DOHH2 (cell line): ENCODE results near the gene KRT2.

Experiments used
- H3F3A ChIP-seq: fragments of 200-600 bp; sonication (generic), shearing (Covaris generic); 2 replicates; pipeline ENCODE4 v1.6.0; 2016; ENCODE audit warnings: antibody characterized with exemption, mild to moderate bottlenecking; ENCODE audit not compliant: control insufficient read depth, insufficient read depth
- H3K27ac ChIP-seq: fragments of 200-600 bp; sonication (generic); 2 replicates; pipeline ENCODE4 v1.5.1; 2014; ENCODE audit warnings: low read depth, mild to moderate bottlenecking, low read length, moderate library complexity
- H3K27me3 ChIP-seq: fragments of 200-600 bp; sonication (generic); 2 replicates; pipeline ENCODE4 v1.6.1; 2014; ENCODE audit warnings: mild to moderate bottlenecking, low read length, mixed read lengths; ENCODE audit not compliant: control insufficient read depth
- H3K36me3 ChIP-seq: fragments of 200-600 bp; sonication (generic); 2 replicates; pipeline ENCODE4 v1.6.1; 2014; ENCODE audit warnings: mild to moderate bottlenecking, low read length, moderate library complexity, mixed read lengths; ENCODE audit not compliant: control insufficient read depth
- H3K4me1 ChIP-seq: fragments of 200-600 bp; sonication (generic); 2 replicates; pipeline ENCODE4 v1.6.1; 2014; ENCODE audit warnings: mild to moderate bottlenecking, low read length, mixed read lengths; ENCODE audit not compliant: control insufficient read depth
- H3K4me2 ChIP-seq: fragments of 200-600 bp; sonication (generic); 2 replicates; pipeline ENCODE4 v1.6.0; 2014; ENCODE audit warnings: mild to moderate bottlenecking, low read length, moderate library complexity
- H3K4me3 ChIP-seq: fragments of 200-600 bp; sonication (generic); 2 replicates; pipeline ENCODE4 v1.5.1; 2014; ENCODE audit warnings: mild to moderate bottlenecking, low read length, mixed read lengths
- H3K79me2 ChIP-seq: fragments of 200-600 bp; sonication (generic); 2 replicates; pipeline ENCODE4 v1.6.1; 2014; ENCODE audit warnings: mild to moderate bottlenecking, low read length, mixed read lengths; ENCODE audit not compliant: control insufficient read depth
- H3K9me2 ChIP-seq: fragments of 200-600 bp; sonication (generic); replicated peaks from 2 replicates; pipeline ENCODE4 v1.6.1; 2014; ENCODE audit warnings: mild to moderate bottlenecking, low read length, mixed read lengths; ENCODE audit not compliant: control insufficient read depth
- H3K9me3 ChIP-seq: fragments of 200-600 bp; sonication (generic); 2 replicates; pipeline ENCODE4 v1.6.1; 2014; ENCODE audit warnings: antibody characterized with exemption, low read length, mixed read lengths; ENCODE audit not compliant: control insufficient read depth, insufficient read depth
- H4K20me1 ChIP-seq: fragments of 200-600 bp; sonication (generic); 2 replicates; pipeline ENCODE4 v1.6.0; 2014; ENCODE audit warnings: low read depth, mild to moderate bottlenecking, antibody characterized with exemption, low read length, moderate library complexity; ENCODE audit not compliant: control insufficient read depth, insufficient read depth
- EZH2phosphoT487 ChIP-seq: fragments of 200-600 bp; sonication (generic); IDR thresholded peaks from 2 replicates; pipeline ENCODE4 v1.6.1; 2017; ENCODE audit warnings: borderline replicate concordance, mild to moderate bottlenecking, antibody characterized with exemption, low read length, moderate library complexity, mixed read lengths
- TF ChIP-seq, protein P1 (sequence below): fragments of 200-600 bp; sonication (generic); IDR thresholded peaks from one replicate; pipeline ENCODE4 v1.5.1; 2014; ENCODE audit warnings: antibody characterized with exemption, mild to moderate bottlenecking, low read depth, low read length; ENCODE audit not compliant: poor library complexity, severe bottlenecking

KRT2 gene

GRCh38 chr12:52637299-52637698 is 14.7 kb downstream of the KRT2 start:
- H3K4me1 ChIP-seq, result no peaks in the 10 kb centered on the region
- H3K4me2 ChIP-seq, result no peak overlapping the region
- H3K79me2 ChIP-seq, result no peaks in the 10 kb centered on the region
- no peaks in the 10 kb centered on the region for H3K9me3 ChIP-seq
- TF ChIP-seq EZH2phosphoT487, result no peak
- TF ChIP-seq, protein P1, sequence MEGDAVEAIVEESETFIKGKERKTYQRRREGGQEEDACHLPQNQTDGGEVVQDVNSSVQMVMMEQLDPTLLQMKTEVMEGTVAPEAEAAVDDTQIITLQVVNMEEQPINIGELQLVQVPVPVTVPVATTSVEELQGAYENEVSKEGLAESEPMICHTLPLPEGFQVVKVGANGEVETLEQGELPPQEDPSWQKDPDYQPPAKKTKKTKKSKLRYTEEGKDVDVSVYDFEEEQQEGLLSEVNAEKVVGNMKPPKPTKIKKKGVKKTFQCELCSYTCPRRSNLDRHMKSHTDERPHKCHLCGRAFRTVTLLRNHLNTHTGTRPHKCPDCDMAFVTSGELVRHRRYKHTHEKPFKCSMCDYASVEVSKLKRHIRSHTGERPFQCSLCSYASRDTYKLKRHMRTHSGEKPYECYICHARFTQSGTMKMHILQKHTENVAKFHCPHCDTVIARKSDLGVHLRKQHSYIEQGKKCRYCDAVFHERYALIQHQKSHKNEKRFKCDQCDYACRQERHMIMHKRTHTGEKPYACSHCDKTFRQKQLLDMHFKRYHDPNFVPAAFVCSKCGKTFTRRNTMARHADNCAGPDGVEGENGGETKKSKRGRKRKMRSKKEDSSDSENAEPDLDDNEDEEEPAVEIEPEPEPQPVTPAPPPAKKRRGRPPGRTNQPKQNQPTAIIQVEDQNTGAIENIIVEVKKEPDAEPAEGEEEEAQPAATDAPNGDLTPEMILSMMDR, result no peak
- peaks cover 16% of the 10 kb centered on the region for H3K27me3 ChIP-seq
- H4K20me1 ChIP-seq, result no peaks in the 10 kb centered on the region
- no peak overlapping the region for H3K27ac ChIP-seq
- H3F3A ChIP-seq, result no peaks in the 10 kb centered on the region
- H3K36me3 ChIP-seq, result no peaks in the 10 kb centered on the region
- no peak overlapping the region for H3K4me3 ChIP-seq
- no peaks in the 10 kb centered on the region for H3K9me2 ChIP-seq

GRCh38 chr12:52636592-52637258 is 15.3 kb downstream of the KRT2 start:
- TF ChIP-seq EZH2phosphoT487, result no peak
- TF ChIP-seq, protein P1, result no peak
- H3K79me2 ChIP-seq, result no peaks in the 10 kb centered on the region
- no peaks in the 10 kb centered on the region for H3F3A ChIP-seq

DNA sequence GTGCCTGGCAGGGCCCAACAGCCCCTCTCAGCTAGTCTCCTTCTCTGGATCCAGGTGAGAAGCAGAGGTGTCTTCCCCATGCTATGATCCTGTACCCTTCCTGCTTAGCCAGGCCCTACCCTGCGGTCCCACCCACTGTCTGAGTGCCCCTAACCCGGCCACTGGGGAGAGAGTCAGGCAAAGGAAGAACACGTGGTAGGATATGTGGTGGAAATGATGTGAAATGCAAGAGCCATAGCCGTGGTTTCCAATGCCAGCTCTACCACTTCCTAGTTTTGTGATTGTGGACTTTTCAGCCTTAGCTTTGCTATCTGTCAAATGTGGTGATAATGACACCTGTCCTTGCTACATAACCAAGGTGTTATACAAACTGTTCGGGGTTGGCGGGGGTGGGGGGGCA is 15.8 kb downstream of the KRT2 start:
- Histone ChIP-seq H3K4me2 (no peak overlapping the region), H3K9me3 (no peaks in the 10 kb centered on the region), H3K9me2 (no peaks in the 10 kb centered on the region), H4K20me1 (no peaks in the 10 kb centered on the region), H3K27ac (no peak overlapping the region), H3K4me3 (no peak overlapping the region), H3K27me3 (peaks cover 9% of the 10 kb centered on the region), H3F3A (no peaks in the 10 kb centered on the region), H3K79me2 (no peaks in the 10 kb centered on the region), H3K4me1 (no peaks in the 10 kb centered on the region), H3K36me3 (no peaks in the 10 kb centered on the region)
- TF ChIP-seq, protein P1, result no peak
- TF ChIP-seq EZH2phosphoT487, result no peak

More at GRCh38 chr12:52636592-52637258, 15.3 kb downstream of the KRT2 start:
- Histone ChIP-seq H3K36me3 (no peaks in the 10 kb centered on the region), H4K20me1 (no peaks in the 10 kb centered on the region), H3K27ac (no peak overlapping the region), H3K4me2 (no peak overlapping the region), H3K9me3 (no peaks in the 10 kb centered on the region), H3K4me3 (no peak overlapping the region), H3K9me2 (no peaks in the 10 kb centered on the region), H3K4me1 (no peaks in the 10 kb centered on the region), H3K27me3 (peaks cover 12% of the 10 kb centered on the region)
